Urinary bladder (tissue), 4 donors: ENCODE results near the gene DUS2. TPM values are rescaled to one million over a fixed set of nuclear protein-coding genes. Genes with fewer than 3 reads are reported as not detected.
"Not testable (repeated sequence)": the region's sequence is repeated elsewhere in the genome, so short reads cannot be mapped to it uniquely, and the experiment has no call there.

Experiments used
- DNase-seq: peaks from one replicate; pipeline ENCODE4 v3.0.0-alpha.2; 2015; ENCODE audit errors: extremely low spot score
- H3K27ac ChIP-seq: one replicate; pipeline ENCODE4 v1.5.1; 2013; ENCODE audit warnings: low read depth, mild to moderate bottlenecking, moderate library complexity
- H3K36me3 ChIP-seq: one replicate; pipeline ENCODE4 v1.6.1; 2013; ENCODE audit warnings: mild to moderate bottlenecking, moderate library complexity; ENCODE audit not compliant: insufficient read depth
- H3K4me1 ChIP-seq: one replicate; pipeline ENCODE4 v1.6.1; 2013; ENCODE audit warnings: mild to moderate bottlenecking, moderate library complexity; ENCODE audit not compliant: insufficient read depth
- H3K4me3 ChIP-seq: one replicate; pipeline ENCODE4 v1.5.1; 2013; ENCODE audit warnings: low read depth, low read length
- WGBS: extraction: QIAGEN DNeasy Blood & Tissue Kit; methylation state at CpG from one replicate; pipeline ENCODE4 v1.1.7; 2013; 5-methylcytosine and 5-hydroxymethylcytosine counted together
- polyA plus RNA-seq: library from polyadenylated mRNA; stranded (reverse); fragments of 200-250 nt; gene quantifications from one replicate; pipeline ENCODE4 v1.2.3, GENCODE V29; 2013
- small RNA-seq: library from RNA; depleted of rRNA; stranded (forward); fragments of <200 nt; gene quantifications from one replicate; pipeline ENCODE3, GENCODE V24; 2014
- total RNA-seq: library from RNA; depleted of rRNA; stranded (reverse); fragments of >200 nt; gene quantifications from one replicate; pipeline ENCODE4 v1.2.3, GENCODE V29; 2014
- donor health status: healthy with polysubstance abuse.
- donor health status: healthy.

Gene DUS2
- total and polyA plus RNA-seq, 2 donors = 8.5 to 14.7 TPM

GRCh38 chr16:68113059-68113761, 90.1 kb downstream of the DUS2 start:
- no peak overlapping the region for H3K27ac ChIP-seq
- no peaks in the 10 kb centered on the region for H3K36me3 ChIP-seq
- no peak for DNase-seq
- 87% methylated on average over 5 of the region's 5 CpGs for WGBS
- no peak overlapping the region for H3K4me3 ChIP-seq
- no peaks in the 10 kb centered on the region for H3K4me1 ChIP-seq

DNA sequence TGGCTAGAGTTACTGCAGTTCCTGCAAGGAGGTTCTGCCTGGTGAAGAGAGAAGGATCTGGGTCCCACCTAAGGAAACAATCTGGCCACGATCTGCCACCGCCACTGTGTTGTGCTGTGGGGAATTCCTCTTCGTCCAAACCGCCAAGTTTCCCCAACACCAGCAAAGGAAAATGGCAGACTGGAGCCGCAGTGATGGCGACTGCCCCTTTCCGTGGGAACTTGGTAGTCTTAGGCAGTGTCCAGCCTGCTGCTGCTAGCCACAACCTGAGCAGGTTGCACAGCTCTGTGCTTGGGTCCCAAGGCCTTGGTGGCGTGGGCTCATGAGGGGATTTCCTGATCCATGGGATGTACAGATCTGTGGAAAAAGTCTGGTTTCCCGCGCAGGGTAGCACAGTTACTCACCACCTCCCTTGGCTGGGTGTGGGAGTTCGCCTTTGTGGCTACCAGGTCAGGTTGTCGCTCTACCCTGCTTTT, 90.7 kb downstream of the DUS2 start:
- Histone ChIP-seq H3K4me1 (no peaks in the 10 kb centered on the region), H3K27ac (no peak overlapping the region), H3K4me3 (no peak overlapping the region), H3K36me3 (no peaks in the 10 kb centered on the region)
- DNase-seq = no peak
- 97% methylated on average over 12 of the region's 12 CpGs for WGBS

- 96% methylated on average over 8 of the region's 8 CpGs for WGBS
- H3K27ac ChIP-seq, H3K4me1 ChIP-seq, DNase-seq, H3K4me3 ChIP-seq, H3K36me3 ChIP-seq: not testable (repeated sequence)
Observed at GRCh38 chr16:68114939-68115338, 91.9 kb downstream of the DUS2 start.

- Histone ChIP-seq H3K36me3 (no peaks in the 10 kb centered on the region), H3K27ac (no peak overlapping the region), H3K4me3 (no peak overlapping the region), H3K4me1 (no peaks in the 10 kb centered on the region)
- DNase-seq = no peak
- 74% methylated on average over 2 of the region's 2 CpGs for WGBS
Observed at GRCh38 chr16:68115851-68116250, 92.8 kb downstream of the DUS2 start.

DNA sequence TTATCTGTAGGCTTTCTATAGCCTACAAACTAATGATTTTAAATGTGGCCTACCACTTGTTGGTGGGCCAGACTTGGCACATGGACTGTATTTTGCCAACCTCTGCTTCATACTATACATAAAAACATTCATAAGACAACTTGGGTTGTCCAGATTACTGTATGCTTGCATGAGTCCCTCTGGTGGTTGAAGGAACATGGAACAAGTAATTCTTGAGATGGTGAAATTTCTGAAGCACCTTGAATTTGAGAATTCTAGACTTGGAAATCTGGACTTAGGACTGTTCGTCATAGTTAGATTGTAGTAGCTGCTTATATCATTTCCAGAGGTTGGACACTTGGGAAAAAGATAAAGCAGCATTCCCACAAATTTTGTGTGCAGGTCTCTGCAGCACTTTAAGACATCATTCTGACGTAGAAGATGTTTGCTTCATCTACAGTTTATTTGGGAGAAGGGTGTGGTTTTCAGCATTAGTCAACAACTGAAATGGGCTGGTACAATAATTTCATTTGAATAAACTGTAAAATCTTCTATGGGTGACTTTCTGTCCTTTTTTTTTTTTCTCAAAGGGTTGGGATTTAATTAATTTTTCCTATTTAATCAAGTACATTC, 93.3 kb downstream of the DUS2 start:
- no peak for DNase-seq
- H3K4me1 ChIP-seq = no peaks in the 10 kb centered on the region
- 79% methylated on average over 2 of the region's 2 CpGs for WGBS
- H3K27ac ChIP-seq = no peak overlapping the region
- no peak overlapping the region for H3K4me3 ChIP-seq
- no peaks in the 10 kb centered on the region for H3K36me3 ChIP-seq

- Histone ChIP-seq H3K4me3 (no peak overlapping the region), H3K4me1 (no peaks in the 10 kb centered on the region), H3K36me3 (no peaks in the 10 kb centered on the region), H3K27ac (no peak overlapping the region)
- WGBS = 88% methylated on average over 3 of the region's 3 CpGs
- DNase-seq = no peak
Observed at GRCh38 chr16:68117884-68118283, 94.8 kb downstream of the DUS2 start.

GRCh38 chr16:68118954-68119353, 95.9 kb downstream of the DUS2 start:
- H3K4me1 ChIP-seq, H3K27ac ChIP-seq, DNase-seq, H3K36me3 ChIP-seq, H3K4me3 ChIP-seq: not testable (repeated sequence)
- 96% methylated on average over 13 of the region's 13 CpGs for WGBS

- WGBS = 91% methylated on average over 5 of the region's 5 CpGs
- not testable (repeated sequence) for H3K4me3 ChIP-seq, H3K27ac ChIP-seq, H3K4me1 ChIP-seq, H3K36me3 ChIP-seq, DNase-seq
Observed at GRCh38 chr16:68120496-68120895, 97.4 kb downstream of the DUS2 start.

- Histone ChIP-seq H3K36me3 (no peaks in the 10 kb centered on the region), H3K4me3 (no peak overlapping the region), H3K27ac (no peak overlapping the region), H3K4me1 (no peaks in the 10 kb centered on the region)
- WGBS = 96% methylated on average over 2 of the region's 2 CpGs
- no peak for DNase-seq
Observed at GRCh38 chr16:68126395-68126794, 103.3 kb downstream of the DUS2 start.

GRCh38 chr16:68128577-68129305, 105.7 kb downstream of the DUS2 start:
- no peak overlapping the region for H3K4me3 ChIP-seq
- no peaks in the 10 kb centered on the region for H3K4me1 ChIP-seq
- H3K36me3 ChIP-seq = no peaks in the 10 kb centered on the region
- DNase-seq = no peak
- H3K27ac ChIP-seq = no peak overlapping the region
- WGBS = 77% methylated on average over 6 of the region's 6 CpGs

Small RNA genes lying within 50 kb of the gene (small RNA-seq; reads per million reads assigned to genes)
- gene RF00019 (not detected), gene RNU6-359P (not detected)

Other genes starting within 250 kb of the DUS2 start
- 6.0 TPM for gene RANBP10, start 216.7 kb upstream of the DUS2 start, total RNA-seq
- gene RANBP10, start 216.7 kb upstream of the DUS2 start, polyA plus RNA-seq = 14.1 TPM
- gene TSNAXIP1, start 216.4 kb upstream of the DUS2 start, total RNA-seq = 1.2 TPM
- gene TSNAXIP1, start 216.4 kb upstream of the DUS2 start, polyA plus RNA-seq = 2.0 TPM
- gene THAP11, start 181.0 kb upstream of the DUS2 start, total RNA-seq = 27.2 TPM
- gene THAP11, start 181.0 kb upstream of the DUS2 start, polyA plus RNA-seq = 42.2 TPM
- 70.6 TPM for gene NUTF2, start 176.4 kb upstream of the DUS2 start, total RNA-seq
- 117 TPM for gene NUTF2, start 176.4 kb upstream of the DUS2 start, polyA plus RNA-seq
- 16.5 TPM for gene CENPT, start 175.6 kb upstream of the DUS2 start, total RNA-seq
- gene CENPT, start 175.6 kb upstream of the DUS2 start, polyA plus RNA-seq = 49.4 TPM
- 31.8 TPM for gene EDC4, start 150.2 kb upstream of the DUS2 start, total RNA-seq
- 43.2 TPM for gene EDC4, start 150.2 kb upstream of the DUS2 start, polyA plus RNA-seq
- not detected for gene NRN1L, start 138.4 kb upstream of the DUS2 start, total RNA-seq
- 1.9 TPM for gene NRN1L, start 138.4 kb upstream of the DUS2 start, polyA plus RNA-seq
- 9.9 TPM for gene PSKH1, start 130.0 kb upstream of the DUS2 start, total RNA-seq
- gene PSKH1, start 130.0 kb upstream of the DUS2 start, polyA plus RNA-seq = 39.0 TPM
- gene CTRL, start 91.4 kb upstream of the DUS2 start, total RNA-seq = not detected
- 0.91 TPM for gene CTRL, start 91.4 kb upstream of the DUS2 start, polyA plus RNA-seq
- gene PSMB10, start 86.4 kb upstream of the DUS2 start, total RNA-seq = 26.1 TPM
- gene PSMB10, start 86.4 kb upstream of the DUS2 start, polyA plus RNA-seq = 74.1 TPM
- gene LCAT, start 79.2 kb upstream of the DUS2 start, total RNA-seq = 10.2 TPM
- 18.5 TPM for gene LCAT, start 79.2 kb upstream of the DUS2 start, polyA plus RNA-seq
- gene SLC12A4, start 54.6 kb upstream of the DUS2 start, total RNA-seq = 50.7 TPM
- 42.4 TPM for gene SLC12A4, start 54.6 kb upstream of the DUS2 start, polyA plus RNA-seq
- not detected for gene DPEP3, start 42.8 kb upstream of the DUS2 start, total RNA-seq
- 0.09 TPM for gene DPEP3, start 42.8 kb upstream of the DUS2 start, polyA plus RNA-seq
- 2.3 TPM for gene DPEP2, start 23.8 kb upstream of the DUS2 start, total RNA-seq
- gene DPEP2, start 23.8 kb upstream of the DUS2 start, polyA plus RNA-seq = 2.5 TPM
- gene DPEP2NB, start 7.4 kb upstream of the DUS2 start, total RNA-seq = not detected
- gene DPEP2NB, start 7.4 kb upstream of the DUS2 start, polyA plus RNA-seq = not detected
- gene DDX28, start 52 bp upstream of the DUS2 start, total RNA-seq = 6.4 TPM
- gene DDX28, start 52 bp upstream of the DUS2 start, polyA plus RNA-seq = 11.5 TPM
- gene NFATC3, start 62.1 kb downstream of the DUS2 start, total RNA-seq = 27.1 TPM
- gene NFATC3, start 62.1 kb downstream of the DUS2 start, polyA plus RNA-seq = 20.2 TPM
- gene ESRP2, start 212.8 kb downstream of the DUS2 start, total RNA-seq = 8.4 TPM
- 7.1 TPM for gene ESRP2, start 212.8 kb downstream of the DUS2 start, polyA plus RNA-seq
- gene PLA2G15, start 222.1 kb downstream of the DUS2 start, total RNA-seq = 14.1 TPM
- gene PLA2G15, start 222.1 kb downstream of the DUS2 start, polyA plus RNA-seq = 12.7 TPM
- 16.9 TPM for gene SLC7A6, start 241.2 kb downstream of the DUS2 start, total RNA-seq
- gene SLC7A6, start 241.2 kb downstream of the DUS2 start, polyA plus RNA-seq = 14.0 TPM